ENCODE data around the gene POU2F3.

The POU2F3 gene

DNA sequence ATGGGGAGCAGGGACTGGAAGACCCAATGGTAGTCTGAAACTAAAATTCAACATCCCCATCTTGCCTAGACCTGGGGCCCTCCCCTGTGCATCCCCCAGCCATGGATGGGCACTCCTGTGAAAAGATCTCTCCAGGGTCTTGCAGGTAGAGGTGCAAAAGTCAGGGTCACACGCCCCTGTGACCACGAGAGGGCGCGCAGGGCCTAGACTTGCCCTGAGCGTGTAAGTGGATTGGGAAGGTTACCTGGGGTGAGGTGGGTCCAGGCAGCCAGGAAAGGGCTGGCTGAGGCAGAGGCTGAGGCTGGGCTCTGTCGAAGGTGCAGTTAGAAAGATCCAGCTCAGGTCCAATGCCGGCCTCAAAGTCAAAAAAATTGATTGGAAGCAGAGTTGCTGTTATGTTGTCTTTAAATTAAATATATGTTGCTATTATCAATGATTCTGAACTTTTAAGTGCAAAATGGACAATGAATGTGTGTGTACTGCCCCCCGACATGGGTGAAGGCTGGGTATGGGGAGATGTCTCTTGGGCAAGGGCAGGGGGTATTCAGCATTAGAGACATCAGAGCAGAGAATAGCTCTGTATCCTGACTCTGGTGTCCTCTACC is 4.8 kb upstream of the POU2F3 start:
- Histone ChIP-seq H2AFZ (ENCODE audit: low read length) (no peak overlapping the region), H3K79me2 (ENCODE audit: low read length) (no peaks in the 10 kb centered on the region), H3K9ac (ENCODE audit: low read length) (no peak overlapping the region), H3K27me3 (replicated peaks; ENCODE audit: insufficient read depth, low read length) (no peaks in the 10 kb centered on the region), H3K4me3 (ENCODE audit: low read length) (no peak overlapping the region), H3K9me2 (replicated peaks; ENCODE audit: insufficient read depth, low read length) (no peaks in the 10 kb centered on the region), H4K20me1 (ENCODE audit: insufficient read depth, low read length) (no peaks in the 10 kb centered on the region), H3F3A (ENCODE audit: insufficient read depth, low read length) (no peaks in the 10 kb centered on the region), H3K9me3 (replicated peaks; ENCODE audit: insufficient read depth, low read length) (no peaks in the 10 kb centered on the region), H3K4me1 (ENCODE audit: low read length) (no peaks in the 10 kb centered on the region), H3K36me3 (replicated peaks; ENCODE audit: insufficient read depth, low read length) (no peaks in the 10 kb centered on the region), H3K4me2 (ENCODE audit: low read depth, low read length) (no peak overlapping the region), H3K27ac (ENCODE audit: low read length) (no peak overlapping the region)
- no peak for TF ChIP-seq EZH2phosphoT487 (IDR thresholded peaks at IDR 0.05; ENCODE audit: low read length)
- TF ChIP-seq, protein P1, sequence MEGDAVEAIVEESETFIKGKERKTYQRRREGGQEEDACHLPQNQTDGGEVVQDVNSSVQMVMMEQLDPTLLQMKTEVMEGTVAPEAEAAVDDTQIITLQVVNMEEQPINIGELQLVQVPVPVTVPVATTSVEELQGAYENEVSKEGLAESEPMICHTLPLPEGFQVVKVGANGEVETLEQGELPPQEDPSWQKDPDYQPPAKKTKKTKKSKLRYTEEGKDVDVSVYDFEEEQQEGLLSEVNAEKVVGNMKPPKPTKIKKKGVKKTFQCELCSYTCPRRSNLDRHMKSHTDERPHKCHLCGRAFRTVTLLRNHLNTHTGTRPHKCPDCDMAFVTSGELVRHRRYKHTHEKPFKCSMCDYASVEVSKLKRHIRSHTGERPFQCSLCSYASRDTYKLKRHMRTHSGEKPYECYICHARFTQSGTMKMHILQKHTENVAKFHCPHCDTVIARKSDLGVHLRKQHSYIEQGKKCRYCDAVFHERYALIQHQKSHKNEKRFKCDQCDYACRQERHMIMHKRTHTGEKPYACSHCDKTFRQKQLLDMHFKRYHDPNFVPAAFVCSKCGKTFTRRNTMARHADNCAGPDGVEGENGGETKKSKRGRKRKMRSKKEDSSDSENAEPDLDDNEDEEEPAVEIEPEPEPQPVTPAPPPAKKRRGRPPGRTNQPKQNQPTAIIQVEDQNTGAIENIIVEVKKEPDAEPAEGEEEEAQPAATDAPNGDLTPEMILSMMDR (IDR thresholded peaks at IDR 0.05; ENCODE audit: low read length), result peak; percentile 95
- no peak for TF ChIP-seq EZH2 (optimal IDR thresholded peaks at IDR 0.05; ENCODE audit: low read depth, low read length)
- peak; percentile 67 for DNase-seq

DNA sequence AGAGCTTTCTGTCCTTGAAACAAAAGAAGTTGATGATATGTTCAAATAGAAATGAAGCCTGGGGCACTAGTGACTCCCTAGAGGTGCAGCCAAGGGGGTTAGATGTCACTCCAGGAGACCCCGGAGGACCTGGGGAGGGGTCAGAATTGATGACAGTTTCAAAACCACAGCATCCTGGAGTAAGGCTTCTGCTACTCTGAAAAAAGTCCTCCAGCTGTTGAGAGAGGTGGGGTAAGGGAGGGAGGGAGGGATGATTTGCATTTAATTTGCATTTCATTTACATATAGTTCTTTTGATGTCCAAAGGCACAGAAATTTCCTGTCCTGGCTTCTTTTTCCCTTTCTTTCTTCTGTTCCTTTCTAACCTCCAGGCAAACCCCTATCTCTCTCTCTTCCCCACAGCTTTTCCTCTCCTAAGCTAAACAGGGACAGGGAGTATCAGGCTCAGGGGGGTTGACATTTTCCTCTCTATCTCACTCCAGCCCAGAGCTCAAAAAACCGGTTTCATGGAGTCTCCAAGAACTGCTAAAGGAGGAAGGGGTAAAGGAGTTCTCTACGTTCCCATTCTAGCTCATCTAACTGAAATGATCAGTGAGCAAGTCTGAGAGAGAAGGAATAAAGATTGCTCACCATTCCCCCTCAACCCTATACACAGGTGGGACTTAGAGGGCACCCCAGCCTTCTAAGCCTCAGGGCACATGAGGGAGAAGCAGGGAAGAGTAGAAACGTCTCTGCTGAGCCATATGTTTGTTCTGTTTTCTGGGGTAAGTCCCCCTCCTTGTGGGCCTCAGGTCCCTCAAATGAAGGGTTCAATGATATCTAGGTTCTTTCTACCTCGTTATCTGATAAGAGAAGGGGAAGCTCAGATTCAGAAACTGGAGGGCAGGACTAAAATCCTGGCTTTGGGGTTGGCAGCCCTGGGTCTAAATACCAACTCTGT is 3.5 kb upstream of the POU2F3 start:
- no peak overlapping the region for H3K27ac ChIP-seq (ENCODE audit: low read length)
- no peak overlapping the region for H3K4me3 ChIP-seq (ENCODE audit: low read length)
- no peaks in the 10 kb centered on the region for H3K9me3 ChIP-seq (replicated peaks; ENCODE audit: insufficient read depth, low read length)
- H3K4me1 ChIP-seq (ENCODE audit: low read length), result no peaks in the 10 kb centered on the region
- H3F3A ChIP-seq (ENCODE audit: insufficient read depth, low read length), result no peaks in the 10 kb centered on the region
- H3K79me2 ChIP-seq (ENCODE audit: low read length), result no peaks in the 10 kb centered on the region
- H3K9me2 ChIP-seq (replicated peaks; ENCODE audit: insufficient read depth, low read length), result no peaks in the 10 kb centered on the region
- H3K36me3 ChIP-seq (replicated peaks; ENCODE audit: insufficient read depth, low read length), result no peaks in the 10 kb centered on the region
- no peak overlapping the region for H3K9ac ChIP-seq (ENCODE audit: low read length)
- no peak overlapping the region for H2AFZ ChIP-seq (ENCODE audit: low read length)
- no peak for DNase-seq
- H3K27me3 ChIP-seq (replicated peaks; ENCODE audit: insufficient read depth, low read length), result no peaks in the 10 kb centered on the region
- H3K4me2 ChIP-seq (ENCODE audit: low read depth, low read length), result no peak overlapping the region
- H4K20me1 ChIP-seq (ENCODE audit: insufficient read depth, low read length), result no peaks in the 10 kb centered on the region
- TF ChIP-seq EZH2 (optimal IDR thresholded peaks at IDR 0.05; ENCODE audit: low read depth, low read length) (no peak), EZH2phosphoT487 (IDR thresholded peaks at IDR 0.05; ENCODE audit: low read length) (no peak)
- TF ChIP-seq, protein P1 (IDR thresholded peaks at IDR 0.05; ENCODE audit: low read length), result no peak

DNA sequence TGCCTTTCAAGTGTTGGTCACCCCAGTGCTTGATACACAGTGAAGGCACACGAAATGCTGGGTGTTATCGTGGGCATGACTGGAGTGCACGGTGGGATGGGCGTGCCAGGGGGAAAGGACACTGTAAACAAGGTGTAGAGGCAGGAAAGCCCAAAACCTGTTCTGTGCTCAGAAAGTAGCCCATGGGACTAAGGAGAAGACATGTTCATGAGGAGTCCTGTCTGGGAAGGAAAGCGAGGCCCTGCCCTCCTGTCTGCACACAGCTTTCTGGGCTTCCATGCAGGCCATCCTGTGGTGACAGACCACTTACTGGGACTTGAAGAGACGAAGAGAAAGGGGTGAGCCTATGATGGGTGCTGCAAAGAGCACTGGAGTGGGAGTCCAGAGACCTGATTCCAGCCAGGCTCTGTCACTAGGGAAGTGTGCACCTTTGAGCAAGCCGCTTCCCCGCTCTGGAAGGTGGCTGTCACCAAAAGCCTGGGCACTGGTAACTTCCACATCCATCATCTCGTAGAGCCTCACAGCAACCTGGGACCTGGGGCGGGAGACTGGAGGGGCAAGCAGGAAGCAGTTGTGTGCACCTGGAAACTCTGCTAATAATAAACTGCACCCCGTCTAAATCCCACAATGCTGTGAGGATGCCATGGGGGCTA is 846 bp upstream of the POU2F3 start:
- H3K4me2 ChIP-seq (ENCODE audit: low read depth, low read length), result no peak overlapping the region
- no peak overlapping the region for H3K9ac ChIP-seq (ENCODE audit: low read length)
- no peak overlapping the region for H3K4me3 ChIP-seq (ENCODE audit: low read length)
- no peaks in the 10 kb centered on the region for H3F3A ChIP-seq (ENCODE audit: insufficient read depth, low read length)
- H3K27ac ChIP-seq (ENCODE audit: low read length), result no peak overlapping the region
- H3K79me2 ChIP-seq (ENCODE audit: low read length), result no peaks in the 10 kb centered on the region
- DNase-seq, result no peak
- no peaks in the 10 kb centered on the region for H3K27me3 ChIP-seq (replicated peaks; ENCODE audit: insufficient read depth, low read length)
- H3K9me2 ChIP-seq (replicated peaks; ENCODE audit: insufficient read depth, low read length), result no peaks in the 10 kb centered on the region
- TF ChIP-seq EZH2 (optimal IDR thresholded peaks at IDR 0.05; ENCODE audit: low read depth, low read length) (no peak), EZH2phosphoT487 (IDR thresholded peaks at IDR 0.05; ENCODE audit: low read length) (no peak)
- TF ChIP-seq, protein P1 (IDR thresholded peaks at IDR 0.05; ENCODE audit: low read length), result no peak
- H2AFZ ChIP-seq (ENCODE audit: low read length), result no peak overlapping the region
- no peaks in the 10 kb centered on the region for H3K36me3 ChIP-seq (replicated peaks; ENCODE audit: insufficient read depth, low read length)
- H3K4me1 ChIP-seq (ENCODE audit: low read length), result no peaks in the 10 kb centered on the region
- H3K9me3 ChIP-seq (replicated peaks; ENCODE audit: insufficient read depth, low read length), result no peaks in the 10 kb centered on the region
- H4K20me1 ChIP-seq (ENCODE audit: insufficient read depth, low read length), result no peaks in the 10 kb centered on the region
